Transverse colon (tissue), 4 donors: Measurements from ENCODE around the gene UACA.

ENCODE experiments used
- CTCF ChIP-seq, 5 experiments: fragments of 200-600 bp in 3 of 5; fragments of 450-650 bp in 2 of 5; sonication (generic) in 3 of 5; IDR thresholded peaks; 1 replicate in 2 of 5; 2 replicates in 3 of 5; pipeline ENCODE4 v1.5.1; 2016 to 2017; ENCODE audit warnings: antibody characterized with exemption in 5 of 5, inconsistent platforms in 3 of 5, mild to moderate bottlenecking in 2 of 5, moderate library complexity in 1 of 5
- POLR2A ChIP-seq: fragments of 450-650 bp; IDR thresholded peaks from one replicate; pipeline ENCODE4 v1.6.1; 2016; ENCODE audit warnings: antibody characterized with exemption, mild to moderate bottlenecking, moderate library complexity
- POLR2AphosphoS5 ChIP-seq, 3 donors: sonication (generic); formaldehyde crosslinking; IDR thresholded peaks; one replicate each; pipeline ENCODE4 v1.6.1; 2016; ENCODE audit warnings: antibody characterized with exemption in 3 of 3

GRCh38 chr15:70618929-70619328 is 144.4 kb downstream of the UACA start:
- TF ChIP-seq POLR2A = no peak
- TF ChIP-seq CTCF (IDR thresholded peaks at IDR 0.05) = no peak
- TF ChIP-seq POLR2AphosphoS5 (IDR thresholded peaks at IDR 0.05) = no peak
